ENCODE data around the gene ATXN7L2. TPM values are rescaled to one million over a fixed set of nuclear protein-coding genes. Genes with fewer than 3 reads are reported as not detected.

Gene ATXN7L2
- total RNA-seq, 1 donor from 2014 or later = 6.4 TPM

DNA sequence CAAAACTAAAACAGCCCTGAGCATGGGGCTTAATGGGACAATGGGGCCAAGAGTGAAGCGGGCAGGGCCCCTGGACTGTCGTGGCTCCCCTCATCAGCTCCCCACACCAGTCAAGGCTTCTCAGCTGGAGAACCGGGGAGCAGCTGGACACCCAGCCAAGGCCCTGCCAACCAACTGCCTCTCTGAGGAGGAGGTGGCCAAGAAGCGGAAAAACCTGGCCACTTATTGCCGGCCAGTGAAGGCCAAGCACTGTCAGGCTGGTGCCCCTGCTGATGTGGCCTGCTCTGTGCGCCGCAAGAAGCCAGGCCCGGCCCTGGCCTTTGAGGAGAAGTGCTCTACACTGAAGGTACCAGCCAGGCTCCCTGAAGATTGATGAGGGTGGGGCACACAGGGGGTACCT, 7.7 kb downstream of the ATXN7L2 start:
- DNase-seq (ENCODE audit: extremely low spot score, unreplicated experiment) = no peak
- Mint-ChIP-seq H3K4me3 (ENCODE audit: unreplicated experiment) (no peak overlapping the region), H3K4me1 (ENCODE audit: unreplicated experiment) (peaks cover 27% of the 10 kb centered on the region), H3K27ac (ENCODE audit: unreplicated experiment) (no peak overlapping the region), H3K36me3 (ENCODE audit: unreplicated experiment) (peaks cover 10% of the 10 kb centered on the region), H3K9me3 (ENCODE audit: unreplicated experiment) (no peaks in the 10 kb centered on the region), H3K27me3 (ENCODE audit: unreplicated experiment) (no peaks in the 10 kb centered on the region)
- TF ChIP-seq, protein P1, sequence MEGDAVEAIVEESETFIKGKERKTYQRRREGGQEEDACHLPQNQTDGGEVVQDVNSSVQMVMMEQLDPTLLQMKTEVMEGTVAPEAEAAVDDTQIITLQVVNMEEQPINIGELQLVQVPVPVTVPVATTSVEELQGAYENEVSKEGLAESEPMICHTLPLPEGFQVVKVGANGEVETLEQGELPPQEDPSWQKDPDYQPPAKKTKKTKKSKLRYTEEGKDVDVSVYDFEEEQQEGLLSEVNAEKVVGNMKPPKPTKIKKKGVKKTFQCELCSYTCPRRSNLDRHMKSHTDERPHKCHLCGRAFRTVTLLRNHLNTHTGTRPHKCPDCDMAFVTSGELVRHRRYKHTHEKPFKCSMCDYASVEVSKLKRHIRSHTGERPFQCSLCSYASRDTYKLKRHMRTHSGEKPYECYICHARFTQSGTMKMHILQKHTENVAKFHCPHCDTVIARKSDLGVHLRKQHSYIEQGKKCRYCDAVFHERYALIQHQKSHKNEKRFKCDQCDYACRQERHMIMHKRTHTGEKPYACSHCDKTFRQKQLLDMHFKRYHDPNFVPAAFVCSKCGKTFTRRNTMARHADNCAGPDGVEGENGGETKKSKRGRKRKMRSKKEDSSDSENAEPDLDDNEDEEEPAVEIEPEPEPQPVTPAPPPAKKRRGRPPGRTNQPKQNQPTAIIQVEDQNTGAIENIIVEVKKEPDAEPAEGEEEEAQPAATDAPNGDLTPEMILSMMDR (IDR thresholded peaks at IDR 0.05) = no peak

DNA sequence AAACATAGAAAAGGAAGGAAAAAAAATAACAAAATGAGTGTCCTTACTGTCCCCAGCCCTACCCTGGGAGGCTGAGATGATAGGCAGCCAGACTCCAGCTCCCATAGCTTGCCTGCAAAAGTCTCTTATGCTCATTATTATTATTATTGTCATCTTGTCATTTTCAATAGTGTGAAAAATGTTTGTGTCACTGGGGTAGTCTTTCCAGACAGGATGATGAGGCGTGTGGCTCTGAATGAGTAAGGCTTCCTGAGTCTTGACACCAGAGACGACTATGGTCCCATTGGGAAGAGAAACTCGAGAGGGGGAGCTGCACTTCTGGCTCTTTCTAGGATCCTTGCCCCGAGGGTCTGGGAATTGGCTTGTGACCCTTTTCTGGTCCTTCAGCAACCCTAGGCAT, 9.1 kb downstream of the ATXN7L2 start:
- H3K27me3 Mint-ChIP-seq (ENCODE audit: unreplicated experiment) = no peaks in the 10 kb centered on the region
- TF ChIP-seq, protein P1 (IDR thresholded peaks at IDR 0.05) = no peak
- H3K27ac Mint-ChIP-seq (ENCODE audit: unreplicated experiment) = no peak overlapping the region
- no peaks in the 10 kb centered on the region for H3K9me3 Mint-ChIP-seq (ENCODE audit: unreplicated experiment)
- H3K4me3 Mint-ChIP-seq (ENCODE audit: unreplicated experiment) = no peak overlapping the region
- H3K36me3 Mint-ChIP-seq (ENCODE audit: unreplicated experiment) = peaks cover 9% of the 10 kb centered on the region
- DNase-seq (ENCODE audit: extremely low spot score, unreplicated experiment) = no peak
- peaks cover 27% of the 10 kb centered on the region for H3K4me1 Mint-ChIP-seq (ENCODE audit: unreplicated experiment)

DNA sequence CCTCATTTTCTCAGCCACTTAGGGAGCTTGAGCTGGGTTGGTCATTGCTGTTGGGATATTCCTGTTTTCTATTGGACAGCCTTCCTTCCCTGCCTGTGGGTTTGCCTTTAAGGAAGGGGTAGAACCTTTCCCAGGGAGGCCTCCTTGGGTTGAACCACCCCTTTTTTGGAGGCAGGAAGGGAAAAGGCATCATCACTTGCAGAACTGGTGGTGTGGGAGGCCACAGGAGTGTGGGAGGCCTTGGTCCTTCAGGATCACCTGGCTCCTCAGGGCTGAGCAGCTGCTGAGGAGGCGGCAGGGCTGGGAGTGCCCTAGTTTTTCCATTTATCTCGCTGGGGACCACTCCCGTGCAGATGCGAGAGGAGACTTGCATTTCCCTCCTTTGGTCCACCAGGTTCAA, 9.5 kb downstream of the ATXN7L2 start:
- TF ChIP-seq, protein P1 (IDR thresholded peaks at IDR 0.05) = no peak
- Mint-ChIP-seq H3K36me3 (ENCODE audit: unreplicated experiment) (peaks cover 9% of the 10 kb centered on the region), H3K4me3 (ENCODE audit: unreplicated experiment) (peak overlapping the region; percentile 95), H3K27ac (ENCODE audit: unreplicated experiment) (no peak overlapping the region), H3K9me3 (ENCODE audit: unreplicated experiment) (no peaks in the 10 kb centered on the region), H3K27me3 (ENCODE audit: unreplicated experiment) (no peaks in the 10 kb centered on the region), H3K4me1 (ENCODE audit: unreplicated experiment) (peaks cover 27% of the 10 kb centered on the region)
- no peak for DNase-seq (ENCODE audit: extremely low spot score, unreplicated experiment)

DNA sequence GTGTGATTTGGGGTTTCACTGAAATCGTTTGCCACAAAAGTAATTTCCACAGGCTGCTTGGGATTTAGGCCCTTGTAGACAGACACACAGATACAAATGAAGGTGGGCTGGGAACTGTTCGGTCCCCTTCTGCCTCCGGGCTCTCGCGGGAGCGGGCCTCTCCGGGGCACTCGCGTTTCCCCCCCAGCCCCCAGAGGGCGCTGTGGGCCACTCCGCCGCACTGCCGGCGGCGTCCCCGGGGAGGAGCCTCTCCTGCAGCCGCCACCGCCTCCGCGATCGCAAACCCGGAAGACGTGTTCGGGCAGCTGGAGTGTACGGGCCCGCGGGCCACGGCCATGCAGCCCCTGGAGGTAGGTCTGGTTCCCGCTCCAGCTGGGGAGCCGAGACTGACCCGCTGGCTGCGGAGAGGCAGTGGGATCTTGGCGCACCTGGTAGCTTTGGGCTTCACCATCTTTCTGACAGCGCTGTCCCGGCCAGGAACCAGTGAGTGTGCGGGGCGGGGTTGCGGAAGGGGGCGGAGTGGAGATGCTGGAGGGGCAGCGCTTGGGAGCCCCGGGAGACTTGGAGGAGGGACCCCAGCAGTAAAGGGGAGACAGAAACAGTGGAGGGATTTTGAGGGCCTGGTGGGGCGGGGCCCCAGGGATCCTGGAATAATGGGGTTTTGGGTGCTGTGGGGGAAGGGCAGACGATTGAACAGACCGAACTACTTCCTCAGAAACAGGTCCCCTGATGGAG, 10.3 kb downstream of the ATXN7L2 start, which contains the start of gene CYB561D1:
CYB561D1 (plus strand) TSS at position 290 of the 735 bp plus-strand sequence; CDS start at position 336, 46 bp downstream.
- Mint-ChIP-seq H3K27me3 (ENCODE audit: unreplicated experiment) (no peaks in the 10 kb centered on the region), H3K36me3 (ENCODE audit: unreplicated experiment) (peaks cover 7% of the 10 kb centered on the region), H3K9me3 (ENCODE audit: unreplicated experiment) (no peaks in the 10 kb centered on the region), H3K4me3 (ENCODE audit: unreplicated experiment) (peak within 1 kb of the TSS; percentile 95), H3K4me1 (ENCODE audit: unreplicated experiment) (peaks cover 27% of the 10 kb centered on the region), H3K27ac (ENCODE audit: unreplicated experiment) (peak within 1 kb of the TSS; percentile 77)
- TF ChIP-seq, protein P1 (IDR thresholded peaks at IDR 0.05) = peak; percentile 95
- peak; percentile 97 for DNase-seq (ENCODE audit: extremely low spot score, unreplicated experiment)

DNA sequence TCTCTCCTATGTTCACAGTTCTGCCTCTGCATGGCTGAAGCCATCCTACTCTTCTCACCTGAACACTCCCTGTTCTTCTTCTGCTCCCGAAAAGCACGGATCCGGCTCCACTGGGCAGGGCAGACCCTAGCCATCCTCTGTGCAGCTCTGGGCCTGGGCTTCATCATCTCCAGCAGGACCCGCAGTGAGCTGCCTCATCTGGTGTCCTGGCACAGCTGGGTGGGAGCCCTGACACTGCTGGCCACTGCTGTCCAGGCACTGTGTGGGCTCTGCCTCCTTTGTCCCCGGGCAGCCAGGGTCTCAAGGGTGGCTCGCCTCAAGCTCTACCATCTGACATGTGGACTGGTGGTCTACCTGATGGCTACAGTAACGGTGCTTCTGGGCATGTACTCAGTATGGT, 12.0 kb downstream of the ATXN7L2 start:
- no peak overlapping the region for H3K27ac Mint-ChIP-seq (ENCODE audit: unreplicated experiment)

More for the DNA sequence above, 12.0 kb downstream of the ATXN7L2 start:
- peaks cover 34% of the 10 kb centered on the region for H3K4me1 Mint-ChIP-seq (ENCODE audit: unreplicated experiment)
- H3K4me3 Mint-ChIP-seq (ENCODE audit: unreplicated experiment) = peak overlapping the region; percentile 95
- H3K36me3 Mint-ChIP-seq (ENCODE audit: unreplicated experiment) = peaks cover 9% of the 10 kb centered on the region
- H3K27me3 Mint-ChIP-seq (ENCODE audit: unreplicated experiment) = no peaks in the 10 kb centered on the region
- DNase-seq (ENCODE audit: extremely low spot score, unreplicated experiment) = no peak
- TF ChIP-seq, protein P1 (IDR thresholded peaks at IDR 0.05) = no peak
- H3K9me3 Mint-ChIP-seq (ENCODE audit: unreplicated experiment) = no peaks in the 10 kb centered on the region

Measured in osteocyte (in vitro differentiated cells).